ENCODE data around the gene PCDH9. TPM values are rescaled to one million over a fixed set of nuclear protein-coding genes. Genes with fewer than 3 reads are reported as not detected.

The PCDH9 gene
- total and polyA plus RNA-seq, 2 of the 13 experiments (the other 11 are each of a cell fraction or from before 2014, with no cell fraction given), result 0.09 TPM; not detected in 1

DNA sequence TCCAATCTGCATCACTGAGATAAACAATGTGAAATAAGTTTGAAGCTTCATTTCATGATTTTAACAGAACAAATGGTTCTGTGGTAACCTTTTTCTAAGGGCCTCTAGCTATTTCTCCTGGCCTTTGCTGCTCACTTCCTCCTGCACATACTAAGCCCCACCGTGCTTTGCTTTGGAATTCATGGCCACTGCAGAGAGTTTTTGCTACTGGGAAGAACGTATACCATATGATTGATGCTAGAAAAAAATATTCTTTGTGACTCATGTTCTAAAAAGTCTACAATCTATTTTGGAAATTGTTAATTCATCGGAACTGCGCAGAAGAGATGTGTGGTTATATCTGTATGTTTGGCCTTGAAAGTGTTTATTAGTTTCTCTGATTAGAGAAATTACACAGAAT lies 747.3 kb downstream of the PCDH9 start:
- Histone ChIP-seq H3K9me3 (ENCODE audit: low read length) (no peaks in the 10 kb centered on the region), H3K9ac (ENCODE audit: insufficient read depth, low read depth, low read length) (no peak overlapping the region), H3K4me2 (ENCODE audit: low read depth, low read length) (no peak overlapping the region), H3K36me3 (replicated peaks in 1 of 2; ENCODE audit: control insufficient read depth in 1 of 2, insufficient read depth in 2 of 2, low read length in 2 of 2) (no peaks in the 10 kb centered on the region), H3K79me2 (ENCODE audit: insufficient read depth, low read length) (no peaks in the 10 kb centered on the region), H3K27ac (ENCODE audit: extremely low read length, insufficient read depth, low read length) (no peak overlapping the region), H3K4me3 (replicated peaks in 1 of 3; ENCODE audit: insufficient read depth in 1 of 3, low read depth in 2 of 3, low read length in 3 of 3) (no peak overlapping the region), H4K20me1 (ENCODE audit: insufficient read depth, low read length) (no peaks in the 10 kb centered on the region), H3K4me1 (ENCODE audit: insufficient read depth, low read length) (no peaks in the 10 kb centered on the region), H2AFZ (ENCODE audit: low read length) (no peak overlapping the region), H3K27me3 (ENCODE audit: control insufficient read depth in 1 of 2, insufficient read depth in 2 of 2, low read length in 2 of 2) (no peaks in the 10 kb centered on the region)
- no peak for FAIRE-seq
- ATAC-seq, result no peak
- BruUV-seq (replicated peaks), result no TSS peak
- 39% methylated on average over 4 of the region's 4 CpGs for WGBS (ENCODE audit: low lambda C conversion rate)
- intact Hi-C loops (cut with micrococcal nuclease; ENCODE audit: unreplicated experiment), result no loop called here
- DNase-seq (ENCODE audit: low spot score), result no peak
- ChIA-PET CTCF (ENCODE audit: low intra/inter-chr PET ratio, low total read pairs) (no interaction called here), POLR2A (no interaction called here)
- in situ Hi-C loops (cut with HindIII; ENCODE audit: extremely low pct_ligation_motif_present, low pct_unique_long_range_greater_than_20kb), result no loop called here
- TF ChIP-seq HNRNPLL (IDR thresholded peaks at IDR 0.05; ENCODE audit: low read depth, low read length, poor library complexity, severe bottlenecking) (no peak), ZNF747 (CRISPR knock-in tag; IDR thresholded peaks at IDR 0.05; ENCODE audit: borderline replicate concordance) (no peak), KMT2A (CRISPR knock-in tag; IDR thresholded peaks at IDR 0.05) (no peak), TBP (CRISPR knock-in tag; IDR thresholded peaks at IDR 0.05) (no peak), ZFP90 (CRISPR knock-in tag; IDR thresholded peaks at IDR 0.05; ENCODE audit: borderline replicate concordance) (no peak), RARA (CRISPR knock-in tag; IDR thresholded peaks at IDR 0.05) (no peak), SKI (IDR thresholded peaks at IDR 0.05; ENCODE audit: partially characterized antibody) (no peak), ZNF800 (CRISPR knock-in tag; IDR thresholded peaks at IDR 0.05) (no peak), ZNF687 (CRISPR knock-in tag; IDR thresholded peaks at IDR 0.05) (no peak), ZNF101 (CRISPR knock-in tag; IDR thresholded peaks at IDR 0.05; ENCODE audit: borderline replicate concordance, low read depth) (no peak)
- TF ChIP-seq, protein P1, sequence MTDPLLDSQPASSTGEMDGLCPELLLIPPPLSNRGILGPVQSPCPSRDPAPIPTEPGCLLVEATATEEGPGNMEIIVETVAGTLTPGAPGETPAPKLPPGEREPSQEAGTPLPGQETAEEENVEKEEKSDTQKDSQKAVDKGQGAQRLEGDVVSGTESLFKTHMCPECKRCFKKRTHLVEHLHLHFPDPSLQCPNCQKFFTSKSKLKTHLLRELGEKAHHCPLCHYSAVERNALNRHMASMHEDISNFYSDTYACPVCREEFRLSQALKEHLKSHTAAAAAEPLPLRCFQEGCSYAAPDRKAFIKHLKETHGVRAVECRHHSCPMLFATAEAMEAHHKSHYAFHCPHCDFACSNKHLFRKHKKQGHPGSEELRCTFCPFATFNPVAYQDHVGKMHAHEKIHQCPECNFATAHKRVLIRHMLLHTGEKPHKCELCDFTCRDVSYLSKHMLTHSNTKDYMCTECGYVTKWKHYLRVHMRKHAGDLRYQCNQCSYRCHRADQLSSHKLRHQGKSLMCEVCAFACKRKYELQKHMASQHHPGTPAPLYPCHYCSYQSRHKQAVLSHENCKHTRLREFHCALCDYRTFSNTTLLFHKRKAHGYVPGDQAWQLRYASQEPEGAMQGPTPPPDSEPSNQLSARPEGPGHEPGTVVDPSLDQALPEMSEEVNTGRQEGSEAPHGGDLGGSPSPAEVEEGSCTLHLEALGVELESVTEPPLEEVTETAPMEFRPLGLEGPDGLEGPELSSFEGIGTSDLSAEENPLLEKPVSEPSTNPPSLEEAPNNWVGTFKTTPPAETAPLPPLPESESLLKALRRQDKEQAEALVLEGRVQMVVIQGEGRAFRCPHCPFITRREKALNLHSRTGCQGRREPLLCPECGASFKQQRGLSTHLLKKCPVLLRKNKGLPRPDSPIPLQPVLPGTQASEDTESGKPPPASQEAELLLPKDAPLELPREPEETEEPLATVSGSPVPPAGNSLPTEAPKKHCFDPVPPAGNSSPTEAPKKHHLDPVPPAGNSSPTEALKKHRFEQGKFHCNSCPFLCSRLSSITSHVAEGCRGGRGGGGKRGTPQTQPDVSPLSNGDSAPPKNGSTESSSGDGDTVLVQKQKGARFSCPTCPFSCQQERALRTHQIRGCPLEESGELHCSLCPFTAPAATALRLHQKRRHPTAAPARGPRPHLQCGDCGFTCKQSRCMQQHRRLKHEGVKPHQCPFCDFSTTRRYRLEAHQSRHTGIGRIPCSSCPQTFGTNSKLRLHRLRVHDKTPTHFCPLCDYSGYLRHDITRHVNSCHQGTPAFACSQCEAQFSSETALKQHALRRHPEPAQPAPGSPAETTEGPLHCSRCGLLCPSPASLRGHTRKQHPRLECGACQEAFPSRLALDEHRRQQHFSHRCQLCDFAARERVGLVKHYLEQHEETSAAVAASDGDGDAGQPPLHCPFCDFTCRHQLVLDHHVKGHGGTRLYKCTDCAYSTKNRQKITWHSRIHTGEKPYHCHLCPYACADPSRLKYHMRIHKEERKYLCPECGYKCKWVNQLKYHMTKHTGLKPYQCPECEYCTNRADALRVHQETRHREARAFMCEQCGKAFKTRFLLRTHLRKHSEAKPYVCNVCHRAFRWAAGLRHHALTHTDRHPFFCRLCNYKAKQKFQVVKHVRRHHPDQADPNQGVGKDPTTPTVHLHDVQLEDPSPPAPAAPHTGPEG (CRISPR knock-in tag; IDR thresholded peaks at IDR 0.05), result no peak
- TF ChIP-seq, protein P2, sequence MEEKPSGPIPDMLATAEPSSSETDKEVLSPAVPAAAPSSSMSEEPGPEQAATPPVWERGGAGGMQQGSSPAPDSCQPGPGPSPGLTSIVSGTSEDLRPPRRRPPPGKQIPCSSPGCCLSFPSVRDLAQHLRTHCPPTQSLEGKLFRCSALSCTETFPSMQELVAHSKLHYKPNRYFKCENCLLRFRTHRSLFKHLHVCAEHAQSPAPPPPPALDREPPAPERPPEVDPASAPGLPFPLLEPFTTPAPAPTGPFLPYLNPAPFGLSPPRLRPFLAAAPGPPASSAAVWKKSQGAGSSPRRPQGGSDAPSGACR (CRISPR knock-in tag; IDR thresholded peaks at IDR 0.05), result no peak
